ENCODE measurements around the gene LAMA2.

The LAMA2 gene

DNA sequence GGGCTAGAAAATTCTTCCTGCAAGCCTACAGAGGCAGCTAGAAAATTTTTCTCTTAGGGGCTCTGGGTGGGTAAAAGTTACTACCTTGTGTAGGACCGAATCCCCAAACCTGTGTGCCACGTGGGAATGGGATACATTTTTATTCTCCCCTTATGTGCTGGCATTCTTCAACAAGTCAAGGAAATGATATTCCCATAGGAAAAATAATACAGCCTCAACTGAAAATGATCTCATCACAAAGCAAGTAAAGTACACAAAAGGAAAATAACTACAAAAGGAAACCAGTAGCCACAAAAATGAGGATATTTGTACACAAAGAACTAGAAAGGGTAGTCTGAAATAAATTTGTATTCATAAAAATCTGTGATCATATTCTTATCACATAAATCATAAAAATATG, 298.1 kb downstream of the LAMA2 start:
- DNase-seq (ENCODE audit: low read depth in 2 of 2) = no peak

- no peak for DNase-seq (ENCODE audit: low read depth in 2 of 2)
Observed at GRCh38 chr6:129183187-129183591, 300.3 kb downstream of the LAMA2 start.

DNA sequence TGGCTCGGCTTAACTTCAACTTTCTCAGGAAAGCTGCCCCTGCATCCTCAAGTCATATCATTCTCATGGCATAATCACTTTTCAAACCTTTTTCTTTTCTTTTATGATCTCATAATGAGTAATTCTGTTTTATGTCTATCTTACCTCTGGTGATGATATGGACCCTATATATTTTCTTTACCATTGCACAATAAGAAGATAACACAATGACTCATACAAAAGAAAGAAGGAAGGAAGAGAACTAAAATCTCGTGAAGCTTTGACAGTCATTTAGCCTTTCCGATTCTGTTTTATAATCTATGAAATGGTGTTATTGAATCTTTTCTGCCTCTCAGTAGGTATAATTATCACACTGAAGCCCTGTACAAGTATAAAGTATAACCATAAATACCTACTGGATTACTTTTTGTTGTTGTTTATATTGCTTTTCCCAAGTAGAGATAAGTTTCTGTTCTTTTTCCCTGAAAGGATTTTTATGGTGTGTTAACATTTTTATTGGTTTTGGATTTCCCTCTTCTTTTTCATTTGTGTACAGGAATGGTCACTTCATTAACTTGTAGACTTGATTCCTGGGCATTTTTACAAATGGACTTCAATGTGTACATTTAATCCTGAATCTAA, 300.9 kb downstream of the LAMA2 start:
- no peak for DNase-seq (ENCODE audit: low read depth in 2 of 2)

DNA sequence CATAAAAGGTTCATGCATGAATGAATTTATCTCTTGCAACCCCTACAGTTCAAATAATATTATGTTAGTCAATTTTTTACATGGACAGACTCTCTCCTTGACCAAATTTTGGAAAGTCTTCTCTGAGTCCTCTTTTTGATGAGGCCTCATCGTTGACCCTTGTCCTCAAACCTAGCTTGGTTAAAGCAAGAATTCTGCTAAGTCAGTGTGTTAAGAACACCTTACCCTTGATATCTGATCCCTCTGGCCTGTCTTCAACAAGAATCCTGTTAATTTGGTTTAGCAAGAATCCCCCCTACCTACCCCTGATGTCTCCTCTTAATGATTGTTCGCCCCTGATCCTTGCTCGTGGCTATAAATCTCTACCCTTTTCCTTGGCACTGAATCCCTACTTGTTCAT, 301.4 kb downstream of the LAMA2 start:
- no peak for DNase-seq (ENCODE audit: low read depth in 2 of 2)

- no peak for DNase-seq (ENCODE audit: low read depth in 2 of 2)
Observed at GRCh38 chr6:129184808-129185366, 301.9 kb downstream of the LAMA2 start.

- DNase-seq (ENCODE audit: low read depth in 2 of 2) = no peak
Observed at GRCh38 chr6:129186988-129187387, 304.1 kb downstream of the LAMA2 start.

- no peak for DNase-seq (ENCODE audit: low read depth in 2 of 2)
Observed at GRCh38 chr6:129188306-129188705, 305.4 kb downstream of the LAMA2 start.

DNA sequence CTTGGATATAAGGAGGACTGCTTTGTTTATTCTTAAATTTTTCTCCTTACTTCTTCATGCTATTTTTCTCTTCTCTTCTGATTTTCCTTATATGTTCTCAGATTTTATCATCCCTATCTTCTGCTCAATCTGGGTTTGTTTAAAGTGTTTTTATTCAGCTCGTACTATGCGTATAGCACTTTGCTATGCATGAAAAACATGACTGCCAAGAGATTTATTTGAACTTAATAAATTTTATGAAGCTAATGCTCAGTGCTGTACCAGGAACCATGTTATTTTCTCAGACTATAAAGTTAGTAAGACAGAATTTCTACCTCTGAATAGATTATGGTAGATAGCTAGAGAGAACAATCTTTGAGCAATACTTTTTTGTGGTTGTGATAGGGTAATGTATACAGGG, 305.9 kb downstream of the LAMA2 start:
- DNase-seq (ENCODE audit: low read depth in 2 of 2) = no peak

- no peak for DNase-seq (ENCODE audit: low read depth in 2 of 2)
Observed at GRCh38 chr6:129189266-129189665, 306.3 kb downstream of the LAMA2 start.

- DNase-seq (ENCODE audit: low read depth in 2 of 2) = no peak
Observed at GRCh38 chr6:129191235-129191634, 308.3 kb downstream of the LAMA2 start.

- no peak for DNase-seq (ENCODE audit: low read depth in 2 of 2)
Observed at GRCh38 chr6:129192458-129192989, 309.6 kb downstream of the LAMA2 start.

GRCh38 chr6:129194306-129194941, 311.5 kb downstream of the LAMA2 start:
- DNase-seq (ENCODE audit: low read depth in 2 of 2) = no peak

- no peak for DNase-seq (ENCODE audit: low read depth in 2 of 2)
Observed at GRCh38 chr6:129195161-129195560, 312.2 kb downstream of the LAMA2 start.

DNA sequence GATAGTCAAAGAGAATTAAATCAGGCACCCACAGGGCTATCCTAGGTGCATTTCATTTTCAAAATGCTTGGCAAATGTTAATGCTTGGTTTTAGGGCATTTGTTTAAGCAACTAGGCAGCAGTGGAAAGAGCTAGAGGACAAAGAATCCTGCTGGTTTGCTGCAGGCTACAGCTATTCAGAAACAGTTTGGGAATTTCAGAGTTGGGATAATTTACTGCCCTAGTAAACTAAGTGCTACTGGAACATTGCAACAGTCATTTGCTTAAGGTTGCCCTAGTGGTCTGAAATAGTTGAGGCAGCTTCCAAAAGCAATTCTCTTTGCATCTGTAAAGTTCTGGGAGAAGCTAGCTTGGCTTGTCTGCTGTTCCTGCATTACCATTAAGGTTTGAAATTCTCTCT, 312.7 kb downstream of the LAMA2 start:
- no peak for DNase-seq (ENCODE audit: low read depth in 2 of 2)

- DNase-seq (ENCODE audit: low read depth in 2 of 2) = no peak
Observed at GRCh38 chr6:129197154-129197553, 314.2 kb downstream of the LAMA2 start.

- DNase-seq (ENCODE audit: low read depth in 2 of 2) = no peak
Observed at GRCh38 chr6:129200151-129200550, 317.2 kb downstream of the LAMA2 start.

DNA sequence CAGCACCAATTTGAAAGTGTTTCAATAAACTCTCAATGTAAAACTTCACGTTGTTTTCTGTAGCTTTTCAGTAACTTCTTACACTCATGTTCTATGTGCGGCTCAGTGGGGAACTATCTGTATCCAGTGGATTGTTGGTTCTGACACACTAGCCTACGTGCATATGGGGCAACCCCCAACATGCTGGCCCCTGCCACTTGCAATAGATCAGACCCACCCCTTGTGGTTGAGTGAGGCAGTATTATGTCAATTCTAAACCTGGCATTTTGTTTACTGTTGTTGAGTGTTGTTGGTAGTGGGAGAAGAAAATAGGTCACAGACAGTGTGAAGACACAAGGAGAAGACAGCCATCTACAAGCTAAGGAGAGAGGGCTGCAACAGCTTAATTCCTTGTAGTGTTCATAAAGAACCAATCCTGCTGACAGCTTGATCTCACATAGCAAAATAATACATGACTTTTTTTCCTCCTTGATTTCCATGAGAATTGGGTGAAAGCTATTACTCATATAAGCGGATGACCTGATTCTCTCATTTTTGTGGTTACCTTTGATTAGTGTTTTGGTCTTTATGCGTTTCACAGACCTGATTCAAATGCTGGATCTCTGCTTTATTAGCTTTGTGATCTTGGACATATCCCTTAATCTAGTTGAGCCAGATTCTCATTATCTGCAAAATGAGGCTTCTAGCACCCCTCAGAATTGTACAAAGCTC, 320.4 kb downstream of the LAMA2 start:
- no peak for DNase-seq (ENCODE audit: low read depth in 2 of 2)

GRCh38 chr6:129206821-129207220, 323.9 kb downstream of the LAMA2 start:
- DNase-seq (ENCODE audit: low read depth in 2 of 2) = no peak

GRCh38 chr6:129207832-129208231, 324.9 kb downstream of the LAMA2 start:
- no peak for DNase-seq (ENCODE audit: low read depth in 2 of 2)

DNA sequence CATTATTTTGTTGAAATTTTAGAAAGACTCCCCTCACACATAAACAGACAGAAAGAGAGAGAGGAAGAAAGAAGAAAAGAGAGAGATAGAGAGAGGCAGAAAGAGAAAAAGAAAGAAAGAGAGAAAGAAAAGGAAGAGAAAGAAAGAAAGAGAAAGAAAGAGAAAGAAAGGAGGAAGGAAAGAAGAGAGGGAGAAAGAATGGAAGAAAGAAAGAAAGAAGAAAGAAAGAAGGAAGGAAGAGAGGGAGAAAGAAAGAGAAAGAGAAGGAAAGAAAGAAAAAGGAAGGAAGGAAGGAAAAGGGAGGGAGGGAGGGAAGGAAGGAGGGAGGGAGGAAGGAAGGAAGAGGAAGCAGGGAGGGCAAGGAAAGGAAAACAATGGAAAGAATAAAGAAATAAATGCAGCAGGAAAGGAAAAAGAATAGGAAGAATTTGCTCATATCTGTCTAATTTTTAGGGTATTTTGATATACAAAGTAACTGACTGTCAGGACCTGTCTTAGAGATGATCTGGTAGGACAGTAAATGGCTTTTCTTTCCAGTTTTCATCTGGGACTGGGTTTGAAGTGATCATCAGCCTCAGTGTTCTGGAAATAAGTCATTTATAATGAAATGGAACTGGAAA, 325.6 kb downstream of the LAMA2 start:
- DNase-seq (ENCODE audit: low read depth in 2 of 2) = no peak

DNA sequence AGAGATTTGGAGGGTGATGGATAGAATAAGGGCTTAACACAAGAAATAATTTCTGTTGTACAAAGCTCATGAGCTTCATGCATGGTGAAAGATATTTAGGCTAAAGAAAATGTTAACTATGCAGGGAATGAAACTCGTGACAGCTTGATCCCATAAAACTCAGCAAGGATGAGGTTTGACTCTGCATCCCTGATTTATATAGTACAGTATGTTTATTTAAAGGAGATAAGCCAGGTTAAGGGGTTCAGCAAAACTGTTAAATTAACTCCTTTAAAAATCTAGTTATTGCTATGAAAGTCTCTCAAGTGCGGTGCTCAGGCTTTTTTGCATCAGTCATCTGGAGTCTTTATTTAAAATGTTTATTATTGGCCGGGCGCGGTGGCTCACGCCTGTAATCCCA, 326.4 kb downstream of the LAMA2 start:
- no peak for DNase-seq (ENCODE audit: low read depth in 2 of 2)

DNA sequence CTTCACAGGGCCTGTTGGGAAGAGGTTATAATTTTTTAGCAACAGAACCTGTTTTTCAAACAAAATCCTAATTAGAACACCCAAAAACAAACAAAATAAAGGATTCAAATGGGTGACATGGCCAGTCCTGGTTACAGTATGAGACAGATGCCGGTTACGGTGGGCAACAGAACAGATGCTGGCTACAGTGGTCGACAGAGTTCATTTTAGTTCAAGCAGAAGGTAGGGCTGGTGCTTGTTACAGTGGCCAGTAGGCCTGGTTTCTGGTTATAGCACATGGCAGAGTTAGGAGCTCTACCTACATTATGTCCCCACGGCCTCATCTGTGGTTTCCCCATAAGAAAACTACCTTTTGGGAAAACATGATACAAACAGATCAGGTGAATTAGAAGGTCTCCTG, 327.7 kb downstream of the LAMA2 start:
- no peak for DNase-seq (ENCODE audit: low read depth in 2 of 2)
